Measurements from ENCODE around the gene ZBTB17. TPM values are rescaled to one million over a fixed set of nuclear protein-coding genes. Genes with fewer than 3 reads are reported as not detected.
A peak's percentile ranks its signal among the peaks of the same experiment; 100 is the strongest.

ZBTB17 gene
- total and polyA plus RNA-seq, 9 of the 15 experiments (the other 6 are each of a cell fraction or from before 2014, with no cell fraction given), result 1.1 to 53.4 (median 29.6) TPM

GRCh38 chr1:15949453-15950245 lies 26.3 kb downstream of the ZBTB17 start (continued):
- peak; percentile 77 for TF ChIP-seq GABPB1 (CRISPR knock-in tag; IDR thresholded peaks at IDR 0.05)
- peak; percentile 49; the same call in 1 of the 2 replicates for TF ChIP-seq MXI1 (IDR thresholded peaks at IDR 0.05; ENCODE audit: low read depth, low read length)
- TF ChIP-seq ERF (CRISPR knock-in tag; IDR thresholded peaks at IDR 0.05), result peak; percentile 96
- TF ChIP-seq HBP1 (CRISPR knock-in tag; IDR thresholded peaks at IDR 0.05), result no peak; the same call in 1 of the 2 replicates
- peak; percentile 62 for TF ChIP-seq NCOR1 (IDR thresholded peaks at IDR 0.05)
- 0 out of 2 replicates have a peak, but pooled peaks have one; percentile 33 for TF ChIP-seq KLF1 (tag; IDR thresholded peaks at IDR 0.05)
- peak; percentile 40; the same call in 1 of the 2 replicates for TF ChIP-seq RB1 (IDR thresholded peaks at IDR 0.05; ENCODE audit: low read depth)
- peak; percentile 93 for TF ChIP-seq JUN (IDR thresholded peaks at IDR 0.05; ENCODE audit: borderline replicate concordance, low read depth, low read length)
- peak; percentile 92 for TF ChIP-seq JUN (CRISPR knock-in tag; IDR thresholded peaks at IDR 0.05; ENCODE audit: borderline replicate concordance)
- TF ChIP-seq L3MBTL2 (IDR thresholded peaks at IDR 0.05), result peak; percentile 95
- 0 out of 4 replicates have a peak, but pooled peaks of 1 of the 2 experiments have one; percentile 24 for TF ChIP-seq SIN3A (IDR thresholded peaks at IDR 0.05; ENCODE audit: borderline replicate concordance in 2 of 2, control insufficient read depth in 1 of 2, low read depth in 2 of 2, low read length in 2 of 2)
- TF ChIP-seq ZNF121 (CRISPR knock-in tag; conservative IDR thresholded peaks at IDR 0.05), result no peak
- no peak for TF ChIP-seq NR2F6 (CRISPR knock-in tag; IDR thresholded peaks at IDR 0.05)
- peak; percentile 71; the same call in 1 of the 2 replicates for TF ChIP-seq RREB1 (CRISPR knock-in tag; IDR thresholded peaks at IDR 0.05)
- TF ChIP-seq ZNF449 (CRISPR knock-in tag; IDR thresholded peaks at IDR 0.05), result no peak
- 0 out of 2 replicates have a peak, but pooled peaks have one; percentile 24 for TF ChIP-seq MEF2D (tag; conservative IDR thresholded peaks at IDR 0.05; ENCODE audit: low read depth)
- TF ChIP-seq TCFL5 (CRISPR knock-in tag; conservative IDR thresholded peaks at IDR 0.05), result no peak

Measured in K562 (cell line).